GM21526 (cell line): ENCODE measurements around the gene HERPUD1.
"Not testable (repeated sequence)": the region's sequence is repeated elsewhere in the genome, so short reads cannot be mapped to it uniquely, and the experiment has no call there.

Source experiments
- ATAC-seq: cut with Tn5 transposase; IDR thresholded peaks from one replicate; pipeline ENCODE4 v1.9.1; 2021; ENCODE audit warnings: moderate library complexity; ENCODE audit not compliant: unreplicated experiment, low FRiP score

The HERPUD1 gene

GRCh38 chr16:56950881-56951771 is 19.2 kb downstream of the HERPUD1 start:
- peak; percentile 49 for ATAC-seq

DNA sequence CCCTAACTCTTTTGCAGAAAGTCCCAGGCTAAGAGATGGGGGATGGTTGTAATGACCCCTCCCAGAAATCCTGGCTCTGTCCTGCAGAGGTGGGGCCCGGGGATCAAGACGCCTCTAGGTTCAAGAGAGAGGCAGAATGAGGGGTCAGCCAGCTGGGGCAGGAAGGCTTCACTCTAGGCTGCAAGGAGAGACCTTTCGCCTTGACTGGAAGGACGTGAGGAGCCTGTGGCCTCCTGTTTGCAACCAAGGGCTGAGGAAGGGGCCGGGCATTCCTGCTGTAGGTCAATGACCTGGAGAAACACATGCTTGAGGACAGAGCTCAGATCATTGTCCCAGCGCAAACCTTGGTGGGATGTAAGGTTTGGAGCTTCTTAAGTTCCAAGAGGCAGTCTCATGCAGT is 21.1 kb downstream of the HERPUD1 start:
- no peak for ATAC-seq

DNA sequence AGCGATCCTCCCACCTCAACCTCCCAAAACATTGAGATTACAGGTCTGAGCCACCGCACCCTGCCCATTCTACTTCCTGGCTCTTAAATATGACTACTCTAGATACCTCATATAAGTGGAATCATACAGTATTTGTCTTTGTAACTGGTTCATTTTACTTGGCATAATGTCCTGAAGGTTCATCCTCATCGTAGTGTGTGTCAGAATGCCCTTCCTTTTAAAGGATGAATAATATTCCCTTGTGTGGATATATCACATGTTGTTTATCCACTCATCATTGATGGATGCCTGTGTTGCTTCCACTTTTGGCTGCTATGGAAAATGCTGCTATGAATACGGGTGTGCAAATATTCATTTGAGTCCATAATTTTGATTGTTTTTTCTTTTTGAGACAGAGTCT is 24.1 kb downstream of the HERPUD1 start:
- no peak for ATAC-seq

- no peak for ATAC-seq
Measured at GRCh38 chr16:56956756-56957155, 24.8 kb downstream of the HERPUD1 start.

DNA sequence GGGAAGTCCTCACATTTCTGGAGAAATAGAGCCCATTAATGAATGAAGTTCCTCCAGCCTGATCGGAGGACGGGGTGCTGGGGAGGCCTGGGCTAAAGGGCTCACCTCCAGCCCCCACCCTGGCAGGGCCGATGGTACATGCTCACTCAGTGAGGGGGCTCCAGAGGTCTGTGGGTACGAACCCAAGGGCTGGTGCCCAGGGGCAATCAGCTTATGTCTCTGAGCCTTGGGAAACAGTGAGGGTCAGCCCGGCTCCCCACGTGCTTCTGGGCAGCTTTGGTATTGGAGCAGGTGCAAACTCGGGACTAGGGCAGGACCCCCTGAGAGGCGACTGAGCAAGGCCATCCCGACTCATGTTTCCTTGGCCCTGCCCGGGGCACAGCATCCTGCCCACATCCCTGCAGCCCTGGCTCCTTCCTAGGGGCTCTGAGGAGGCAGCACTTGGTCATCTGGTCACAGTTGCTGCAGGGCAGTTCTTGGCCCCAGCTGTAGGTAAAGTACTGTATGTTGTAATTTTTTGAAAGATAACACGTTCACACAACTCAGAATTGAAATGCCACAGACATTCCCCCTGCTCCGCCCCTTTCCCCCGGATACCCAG is 28.8 kb downstream of the HERPUD1 start:
- no peak for ATAC-seq

- no peak for ATAC-seq
Measured at GRCh38 chr16:56961386-56961785, 29.4 kb downstream of the HERPUD1 start.

DNA sequence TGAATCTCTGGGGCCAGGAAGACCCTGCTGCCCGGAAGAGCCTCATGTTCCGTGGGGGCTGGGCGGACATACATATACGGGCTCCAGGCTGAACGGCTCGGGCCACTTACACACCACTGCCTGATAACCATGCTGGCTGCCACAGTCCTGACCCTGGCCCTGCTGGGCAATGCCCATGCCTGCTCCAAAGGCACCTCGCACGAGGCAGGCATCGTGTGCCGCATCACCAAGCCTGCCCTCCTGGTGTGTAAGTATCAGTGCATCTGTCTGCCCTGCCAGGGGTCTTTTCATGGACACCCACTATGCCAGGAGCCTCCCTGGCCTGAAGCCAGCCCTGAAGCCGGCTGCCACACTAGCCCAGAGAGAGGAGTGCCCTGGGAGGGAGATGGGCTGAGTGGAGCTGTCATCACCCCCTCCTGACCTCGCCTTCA is 29.9 kb downstream of the HERPUD1 start, which contains the start of gene CETP:
Gene CETP (plus strand): TSS at position 100 of the 431 bp plus-strand sequence. CDS start 30 bp downstream, at position 130.
- ATAC-seq: no peak

GRCh38 chr16:56964243-56965148 is 32.6 kb downstream of the HERPUD1 start:
- peak; percentile 54 for ATAC-seq

DNA sequence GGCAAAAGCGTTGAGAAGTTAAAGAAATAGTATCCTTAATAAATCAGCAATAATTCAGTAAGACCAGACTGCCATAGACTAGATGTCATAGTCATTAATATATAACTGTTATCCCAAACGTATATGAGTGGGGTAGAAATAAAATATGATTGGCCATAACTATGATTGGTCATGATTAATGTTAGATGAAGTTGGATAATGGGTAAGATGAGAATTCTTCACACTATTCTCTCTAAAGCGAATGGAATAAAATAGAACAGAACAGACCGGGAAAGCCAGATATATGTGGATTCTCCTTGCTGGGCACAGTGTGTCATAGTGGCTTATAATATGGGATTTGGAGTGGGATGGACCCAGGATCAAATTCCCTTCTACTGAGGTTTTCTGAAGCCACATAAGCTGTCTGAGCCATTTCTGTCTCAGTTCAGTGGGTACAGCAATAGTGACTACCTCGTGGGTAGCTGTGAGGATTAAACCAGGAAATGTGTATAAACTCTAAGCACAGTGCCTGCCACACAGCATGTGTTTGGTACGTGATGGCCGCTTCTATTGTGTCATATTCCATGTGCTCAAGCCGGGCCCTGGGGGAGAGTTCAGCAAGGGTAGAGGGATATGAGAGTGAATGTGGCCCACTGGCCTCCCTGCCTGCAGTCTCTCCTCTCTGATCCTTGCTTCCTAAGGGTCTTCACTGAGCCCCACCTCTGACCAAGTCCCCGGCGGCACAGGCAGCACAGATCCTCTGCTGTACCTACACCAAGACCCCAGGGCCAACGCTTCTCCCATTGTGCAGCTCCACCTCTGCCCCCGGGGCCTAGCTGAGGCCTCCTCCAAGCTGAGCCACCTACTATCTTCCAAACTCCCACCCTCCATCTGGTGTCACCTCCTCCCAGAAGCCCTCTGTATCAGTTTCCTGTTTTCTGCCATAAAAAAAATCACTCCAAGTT is 33.5 kb downstream of the HERPUD1 start:
- ATAC-seq: no peak

- ATAC-seq: no peak
Measured at GRCh38 chr16:56966093-56966475, 34.1 kb downstream of the HERPUD1 start.

DNA sequence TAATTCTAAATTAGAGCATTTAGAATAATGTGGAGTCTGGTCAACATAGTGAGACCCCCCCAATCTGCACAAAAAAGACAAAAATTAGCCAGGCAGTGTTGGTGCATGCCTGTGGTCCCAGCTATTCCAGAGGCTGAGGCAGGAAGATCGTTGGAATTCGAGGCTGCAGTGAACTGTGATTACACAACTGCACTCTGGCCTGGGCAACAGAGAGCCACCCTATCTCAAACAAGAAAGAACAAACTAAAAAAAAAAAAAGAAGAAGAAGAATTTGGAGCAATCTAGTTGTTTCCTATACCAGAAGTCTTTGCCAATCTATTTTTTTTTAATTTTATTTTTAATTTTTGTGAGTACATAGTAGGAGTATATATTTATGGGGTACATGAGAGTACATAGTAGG is 35.8 kb downstream of the HERPUD1 start:
- no peak for ATAC-seq

DNA sequence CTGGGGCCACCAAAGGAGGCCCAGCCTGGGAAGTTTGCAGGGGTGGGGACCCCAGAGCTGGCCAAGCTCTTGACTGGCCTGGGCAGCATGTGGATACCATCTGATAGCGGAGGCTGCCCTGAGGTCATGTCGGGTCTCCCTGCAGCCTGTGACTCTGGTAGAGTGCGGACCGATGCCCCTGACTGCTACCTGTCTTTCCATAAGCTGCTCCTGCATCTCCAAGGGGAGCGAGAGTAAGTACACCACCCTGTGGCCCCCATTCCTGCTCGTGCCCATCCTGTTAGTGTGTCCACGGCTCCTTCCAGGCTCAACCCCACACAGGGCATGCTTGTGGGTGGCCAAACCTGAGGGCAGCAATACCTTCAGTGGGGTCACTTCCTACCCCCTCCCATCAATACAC is 37.8 kb downstream of the HERPUD1 start:
- no peak for ATAC-seq

DNA sequence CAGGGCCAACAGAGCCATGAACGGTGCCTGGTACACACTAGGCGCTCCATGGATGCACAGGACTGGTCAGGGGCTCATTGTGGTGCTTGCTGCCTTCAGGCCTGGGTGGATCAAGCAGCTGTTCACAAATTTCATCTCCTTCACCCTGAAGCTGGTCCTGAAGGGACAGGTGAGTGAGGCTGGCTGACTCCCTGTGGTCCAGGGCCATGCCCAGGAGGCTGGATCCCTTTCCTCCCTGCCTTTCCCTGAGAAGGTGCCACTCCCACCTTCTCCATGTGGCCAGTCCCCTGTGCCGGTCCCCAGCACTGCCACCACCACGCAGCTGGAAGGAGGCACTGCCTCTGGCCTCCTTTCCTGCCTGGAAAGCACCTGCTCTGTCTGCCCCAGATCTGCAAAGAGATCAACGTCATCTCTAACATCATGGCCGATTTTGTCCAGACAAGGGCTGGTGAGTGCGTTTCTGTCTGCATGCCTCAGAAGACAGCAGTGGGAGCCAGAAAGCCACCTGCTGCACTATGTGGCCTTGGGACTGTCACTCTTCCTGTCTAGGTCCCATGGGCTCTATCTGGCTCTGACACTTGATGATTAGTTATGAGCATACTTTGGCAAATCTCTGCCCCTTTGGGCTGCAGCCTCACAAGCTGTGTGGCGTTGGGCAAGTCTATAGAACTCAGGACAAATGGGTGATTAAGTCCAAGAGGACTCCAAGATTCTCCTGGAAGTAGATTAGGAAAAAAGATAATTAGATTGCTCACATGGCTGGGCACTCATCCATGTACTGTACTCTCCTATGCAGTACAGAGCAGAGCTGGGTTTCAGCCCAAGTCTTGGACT is 39.2 kb downstream of the HERPUD1 start:
- peak; percentile 53 for ATAC-seq

DNA sequence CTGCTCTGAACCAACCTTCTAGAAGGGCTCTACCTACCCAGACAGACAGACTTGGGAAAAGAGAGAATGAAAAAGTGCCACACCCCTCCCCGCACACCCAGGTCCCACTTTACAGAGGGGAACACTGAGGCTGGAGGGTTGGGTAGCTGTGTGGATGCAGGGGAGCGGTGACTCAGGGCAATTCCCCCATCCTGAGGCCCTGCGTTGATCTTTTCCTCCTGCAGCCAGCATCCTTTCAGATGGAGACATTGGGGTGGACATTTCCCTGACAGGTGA is 39.8 kb downstream of the HERPUD1 start:
- no peak for ATAC-seq

GRCh38 chr16:56972403-56973293 is 40.7 kb downstream of the HERPUD1 start:
- ATAC-seq: no peak

GRCh38 chr16:56973294-56973689 is 41.4 kb downstream of the HERPUD1 start:
- no peak for ATAC-seq

GRCh38 chr16:56973899-56974298 is 42.0 kb downstream of the HERPUD1 start:
- not testable (repeated sequence) for ATAC-seq
